Upper lobe of right lung (tissue), 1 donor: Measurements from ENCODE around the gene WDR81. TPM values are rescaled to one million over a fixed set of nuclear protein-coding genes. Genes with fewer than 3 reads are reported as not detected.
A peak's percentile ranks its signal among the peaks of the same experiment; 100 is the strongest.
"Not testable (repeated sequence)": the region's sequence is repeated elsewhere in the genome, so short reads cannot be mapped to it uniquely, and the experiment has no call there.

Experiments
- ATAC-seq: fragments of 200-7000 bp; cut with Tn5 transposase; one replicate; pipeline ENCODE4 v1.9.1; 2020; ENCODE audit warnings: mild to moderate bottlenecking, moderate library complexity
- DNase-seq: peaks from one replicate; pipeline ENCODE4 v3.0.0-alpha.2; 2020
- H3K27ac ChIP-seq: fragments of 200-600 bp; one replicate; pipeline ENCODE4 v1.8.0; 2022
- H3K27me3 ChIP-seq: fragments of 200-600 bp; one replicate; pipeline ENCODE4 v1.8.0; 2022; ENCODE audit warnings: mild to moderate bottlenecking
- H3K36me3 ChIP-seq: fragments of 200-600 bp; one replicate; pipeline ENCODE4 v1.8.0; 2022
- H3K4me1 ChIP-seq: fragments of 200-600 bp; one replicate; pipeline ENCODE4 v1.8.0; 2022
- H3K4me3 ChIP-seq: fragments of 200-600 bp; one replicate; pipeline ENCODE4 v1.8.0; 2022; ENCODE audit warnings: mild to moderate bottlenecking
- H3K9me3 ChIP-seq: fragments of 200-600 bp; one replicate; pipeline ENCODE4 v1.8.0; 2022
- CTCF ChIP-seq: fragments of 200-600 bp; IDR thresholded peaks from one replicate; pipeline ENCODE4 v1.8.0; 2022; ENCODE audit warnings: antibody characterized with exemption
- intact Hi-C: fragments of 100-400 bp; cut with DNase I; formaldehyde crosslinking; loops from one replicate; pipeline ENCODE4 v1.11.0; 2022
- long read RNA-seq: library from polyadenylated mRNA; unstranded; transcript quantifications from one replicate; pipeline ENCODE4 v2.0.0, GENCODE V29; 2021
- total RNA-seq: library from RNA; stranded (reverse); fragmentation: NEBNext Ultra II Directional; extraction: Animal tissue kit (Norgen Biotek cat#: 25700); gene quantifications from one replicate; pipeline ENCODE4 v1.2.1, GENCODE V29; 2021
- donor health status: DM: no; HTN: yes; CAD: no; lungs with severe emphysema.

The WDR81 gene
- 43.9 TPM for total RNA-seq
- long read RNA-seq, full-length matches to known transcripts = 35 of 170 reads
- long read RNA-seq, partial matches to known transcripts = 97 of 170 reads
- long read RNA-seq, other reads (novel, unspliced or antisense) = 38 of 170 reads

GRCh38 chr17:1724351-1724868 is at the start of gene WDR81:
TSS of gene WDR81 (plus strand) at chr17:1724704. CDS start at chr17:1724960, 256 bp downstream.
- H3K4me3 ChIP-seq = peak within 1 kb of the TSS; percentile 82
- DNase-seq (peak; percentile 97), ATAC-seq (peak; percentile 87)
- H3K36me3 ChIP-seq = peaks cover 28% of the 10 kb centered on the region
- no peaks in the 10 kb centered on the region for H3K27me3 ChIP-seq
- H3K4me1 ChIP-seq = peaks cover 52% of the 10 kb centered on the region
- intact Hi-C loops = no loop called here
- H3K27ac ChIP-seq = peak within 1 kb of the TSS; percentile 92
- no peaks in the 10 kb centered on the region for H3K9me3 ChIP-seq
- no peak for TF ChIP-seq CTCF

GRCh38 chr17:1676401-1676800 is 48.1 kb upstream of the WDR81 start:
- intact Hi-C loops = loop anchor here (10.0 kb wide), 1 partner anchor 108 kb away; no protein-coding TSS in a partner anchor
- DNase-seq = no peak

GRCh38 chr17:1683459-1683858 is 41.0 kb upstream of the WDR81 start:
- Histone ChIP-seq H3K27me3 (no peaks in the 10 kb centered on the region), H3K27ac (peak overlapping the region; percentile 98), H3K9me3 (no peaks in the 10 kb centered on the region), H3K36me3 (peaks cover 50% of the 10 kb centered on the region), H3K4me1 (peaks cover 21% of the 10 kb centered on the region), H3K4me3 (peak overlapping the region; percentile 96)
- DNase-seq = no peak
- ATAC-seq = no peak
- TF ChIP-seq CTCF = no peak
- intact Hi-C loops = no loop called here

More at GRCh38 chr17:1676401-1676800, 48.1 kb upstream of the WDR81 start:
- no peak for TF ChIP-seq CTCF
- Histone ChIP-seq H3K9me3 (no peaks in the 10 kb centered on the region), H3K36me3 (peaks cover 100% of the 10 kb centered on the region), H3K27ac (no peak overlapping the region), H3K4me3 (no peak overlapping the region), H3K27me3 (no peaks in the 10 kb centered on the region), H3K4me1 (no peaks in the 10 kb centered on the region)
- ATAC-seq = no peak

GRCh38 chr17:1684378-1685189 is 39.9 kb upstream of the WDR81 start, which contains the start of gene PRPF8:
TSS of gene PRPF8 (minus strand) at chr17:1684867. CDS start at chr17:1684571, 296 bp downstream.
- Histone ChIP-seq H3K27me3 (no peaks in the 10 kb centered on the region), H3K36me3 (peaks cover 39% of the 10 kb centered on the region), H3K27ac (peak within 1 kb of the TSS; percentile 98), H3K4me1 (peaks cover 21% of the 10 kb centered on the region), H3K9me3 (no peaks in the 10 kb centered on the region), H3K4me3 (peak within 1 kb of the TSS; percentile 96)
- TF ChIP-seq CTCF = no peak
- intact Hi-C loops = no loop called here
- peak; percentile 98 for DNase-seq
- peak; percentile 100 for ATAC-seq

GRCh38 chr17:1686086-1686485 is 38.4 kb upstream of the WDR81 start:
- no peak overlapping the region for H3K4me3 ChIP-seq
- no peak for TF ChIP-seq CTCF
- H3K27ac ChIP-seq = no peak overlapping the region
- H3K36me3 ChIP-seq = peaks cover 24% of the 10 kb centered on the region
- H3K9me3 ChIP-seq = no peaks in the 10 kb centered on the region
- no peaks in the 10 kb centered on the region for H3K27me3 ChIP-seq
- intact Hi-C loops = no loop called here
- DNase-seq (no peak), ATAC-seq (no peak)
- peaks cover 21% of the 10 kb centered on the region for H3K4me1 ChIP-seq

- intact Hi-C loops, H3K4me1 ChIP-seq, H3K27ac ChIP-seq, H3K27me3 ChIP-seq, ATAC-seq, H3K9me3 ChIP-seq, H3K36me3 ChIP-seq, DNase-seq, H3K4me3 ChIP-seq: not testable (repeated sequence)
Measured at GRCh38 chr17:1688405-1688804, 36.1 kb upstream of the WDR81 start.
